ENCODE data around the gene FABP1.

Gene FABP1

GRCh38 chr2:88113069-88113468, 14.8 kb downstream of the FABP1 start:
- DNase-seq = no peak

- no peak for DNase-seq
Measured at GRCh38 chr2:88110830-88111229, 17.0 kb downstream of the FABP1 start.

- DNase-seq = no peak
Measured at GRCh38 chr2:88108796-88109195, 19.1 kb downstream of the FABP1 start.

- no peak for DNase-seq
Measured at GRCh38 chr2:88100489-88100858, 27.4 kb downstream of the FABP1 start.

- DNase-seq = no peak
Measured at GRCh38 chr2:88099798-88100488, 27.9 kb downstream of the FABP1 start.

GRCh38 chr2:88098558-88098900, 29.3 kb downstream of the FABP1 start:
- DNase-seq = no peak

GRCh38 chr2:88097891-88098557, 29.8 kb downstream of the FABP1 start:
- DNase-seq = no peak

GRCh38 chr2:88097192-88097591, 30.7 kb downstream of the FABP1 start:
- no peak for DNase-seq

GRCh38 chr2:88096708-88097107, 31.2 kb downstream of the FABP1 start:
- no peak for DNase-seq

- DNase-seq = no peak
Measured at GRCh38 chr2:88095022-88095421, 32.8 kb downstream of the FABP1 start.

GRCh38 chr2:88092773-88093172, 35.1 kb downstream of the FABP1 start:
- DNase-seq = no peak

- no peak for DNase-seq
Measured at GRCh38 chr2:88091943-88092342, 35.9 kb downstream of the FABP1 start.

- no peak for DNase-seq
Measured at GRCh38 chr2:88090446-88091283, 37.2 kb downstream of the FABP1 start.

- no peak for DNase-seq
Measured at GRCh38 chr2:88088999-88089398, 38.9 kb downstream of the FABP1 start.

GRCh38 chr2:88087763-88088162, 40.1 kb downstream of the FABP1 start:
- no peak for DNase-seq

GRCh38 chr2:88087073-88087472, 40.8 kb downstream of the FABP1 start:
- no peak for DNase-seq

- DNase-seq = no peak
Measured at GRCh38 chr2:88086401-88086800, 41.5 kb downstream of the FABP1 start.

GRCh38 chr2:88085602-88086001, 42.3 kb downstream of the FABP1 start:
- no peak for DNase-seq

- DNase-seq = no peak
Measured at GRCh38 chr2:88085099-88085498, 42.8 kb downstream of the FABP1 start.

- DNase-seq = no peak
Measured at GRCh38 chr2:88082781-88083180, 45.1 kb downstream of the FABP1 start.

- DNase-seq = no peak
Measured at GRCh38 chr2:88081924-88082608, 45.8 kb downstream of the FABP1 start.

GRCh38 chr2:88080545-88080944, 47.3 kb downstream of the FABP1 start:
- DNase-seq = no peak

- DNase-seq = no peak
Measured at GRCh38 chr2:88078643-88079172, 49.2 kb downstream of the FABP1 start.

All from NCI-H510A (cell line).